Ectodermal cell (in vitro differentiated cells): ENCODE measurements around the gene KYNU.

Experiments
- H3K27ac ChIP-seq: 2 replicates; pipeline ENCODE4 v1.7.0; 2013; ENCODE audit warnings: mild to moderate bottlenecking, low read depth, low read length; ENCODE audit not compliant: insufficient read depth, poor library complexity, severe bottlenecking
- H3K27me3 ChIP-seq: 2 replicates; pipeline ENCODE4 v1.7.0; 2013; ENCODE audit warnings: mild to moderate bottlenecking, low read length; ENCODE audit not compliant: insufficient read depth, control insufficient read depth, poor library complexity, severe bottlenecking
- H3K36me3 ChIP-seq: one replicate; pipeline ENCODE4 v1.7.0; 2013; ENCODE audit warnings: low read length; ENCODE audit not compliant: control insufficient read depth, insufficient read depth
- H3K4me1 ChIP-seq: one replicate; pipeline ENCODE4 v1.7.0; 2013; ENCODE audit warnings: low read length; ENCODE audit not compliant: control insufficient read depth, insufficient read depth
- H3K4me3 ChIP-seq: 2 replicates; pipeline ENCODE4 v1.7.0; 2013; ENCODE audit warnings: low read depth, low read length, control low read depth; ENCODE audit not compliant: insufficient read depth
- H3K9me3 ChIP-seq: 2 replicates; pipeline ENCODE4 v1.7.0; 2013; ENCODE audit warnings: mild to moderate bottlenecking, low read length, moderate library complexity; ENCODE audit not compliant: control insufficient read depth
- WGBS, 2 experiments: methylation state at CpG; one replicate each; pipeline ENCODE4 v1.1.7; 2013; ENCODE audit warnings: missing lambda C conversion rate in 2 of 2; 5-methylcytosine and 5-hydroxymethylcytosine counted together

KYNU gene

DNA sequence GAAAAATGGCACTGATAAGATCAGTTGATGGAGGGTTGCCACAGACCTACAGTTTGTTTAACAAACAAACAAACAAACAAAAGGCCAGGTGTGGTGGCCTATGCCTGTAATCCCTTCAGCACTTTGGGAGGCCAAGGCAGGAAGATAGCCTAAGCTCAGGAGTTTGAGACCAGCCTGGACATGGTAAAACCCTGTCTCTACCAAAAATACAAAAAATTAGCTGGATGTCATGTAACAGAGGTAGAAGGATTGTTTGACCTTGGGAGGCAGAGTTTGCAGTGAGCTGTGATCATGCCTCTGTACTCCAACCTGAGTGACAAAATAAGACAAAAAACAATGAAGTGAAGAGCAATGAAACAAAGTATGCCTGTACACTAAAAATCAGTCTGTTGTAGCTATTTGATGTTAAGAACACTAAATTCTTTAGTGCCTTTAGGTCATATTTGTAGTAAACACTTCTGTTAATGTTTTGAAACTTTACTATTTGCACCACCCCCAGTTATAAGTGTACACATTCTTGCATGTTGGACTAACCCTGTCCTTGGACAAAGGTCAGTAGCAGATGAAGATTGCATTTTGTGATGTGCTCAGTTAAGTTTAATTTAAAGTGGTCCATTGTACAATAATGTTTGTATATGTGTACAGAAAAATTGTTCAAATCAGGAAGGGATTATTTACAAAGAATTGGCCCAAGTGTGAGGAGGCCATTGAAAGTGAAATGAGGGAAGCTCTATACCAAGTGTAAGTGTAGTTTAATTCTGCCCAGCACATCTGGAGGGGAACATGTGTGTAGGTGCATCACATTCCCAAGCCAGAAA is 73.9 kb downstream of the KYNU start:
- Histone ChIP-seq H3K27ac (no peak overlapping the region), H3K4me1 (no peaks in the 10 kb centered on the region), H3K9me3 (no peaks in the 10 kb centered on the region), H3K27me3 (no peaks in the 10 kb centered on the region), H3K4me3 (no peak overlapping the region), H3K36me3 (no peaks in the 10 kb centered on the region)

GRCh38 chr2:142952018-142952417 is 74.6 kb downstream of the KYNU start:
- Histone ChIP-seq H3K27ac (no peak overlapping the region), H3K36me3 (no peaks in the 10 kb centered on the region), H3K9me3 (no peaks in the 10 kb centered on the region), H3K4me1 (no peaks in the 10 kb centered on the region), H3K4me3 (no peak overlapping the region), H3K27me3 (no peaks in the 10 kb centered on the region)
- 92 to 96% methylated on average over 3 of the region's 3 CpGs for WGBS, 2 experiments

- Histone ChIP-seq H3K4me1 (no peaks in the 10 kb centered on the region), H3K27ac (no peak overlapping the region), H3K4me3 (no peak overlapping the region), H3K9me3 (no peaks in the 10 kb centered on the region), H3K36me3 (no peaks in the 10 kb centered on the region), H3K27me3 (no peaks in the 10 kb centered on the region)
- 86 to 97% methylated on average over 6 of the region's 6 CpGs for whole genome bisulfite sequencing, 2 experiments
Observed at GRCh38 chr2:142952793-142953494, 75.5 kb downstream of the KYNU start.

DNA sequence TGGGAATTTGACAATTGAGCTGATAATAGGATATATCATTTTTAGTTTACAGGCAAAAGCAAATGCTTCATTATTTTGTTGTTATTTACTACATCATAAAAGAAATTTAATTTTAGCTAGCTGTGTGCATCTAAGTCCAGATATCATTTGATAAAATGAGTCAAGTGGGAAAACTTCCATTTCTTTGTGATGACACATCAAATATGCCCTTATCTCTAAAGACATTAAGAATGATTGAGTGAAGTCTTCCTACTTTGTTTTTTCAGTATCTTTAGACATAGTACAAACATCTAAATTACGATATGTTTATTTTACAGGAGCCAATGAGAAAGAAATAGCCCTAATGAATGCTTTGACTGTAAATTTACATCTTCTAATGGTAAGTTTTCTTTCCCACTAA is 77.0 kb downstream of the KYNU start:
- WGBS, 2 experiments: 100% methylated on average over 1 of the region's 1 CpG; no CpG with 5 or more reads in 1 of the 2 experiments
- Histone ChIP-seq H3K36me3 (no peaks in the 10 kb centered on the region), H3K4me3 (no peak overlapping the region), H3K27me3 (no peaks in the 10 kb centered on the region), H3K4me1 (no peaks in the 10 kb centered on the region), H3K27ac (no peak overlapping the region), H3K9me3 (no peaks in the 10 kb centered on the region)

GRCh38 chr2:142957144-142957543 is 79.7 kb downstream of the KYNU start:
- 78 to 100% methylated on average over 1 of the region's 1 CpG for WGBS, 2 experiments
- Histone ChIP-seq H3K9me3 (no peaks in the 10 kb centered on the region), H3K4me1 (no peaks in the 10 kb centered on the region), H3K4me3 (no peak overlapping the region), H3K36me3 (no peaks in the 10 kb centered on the region), H3K27ac (no peak overlapping the region), H3K27me3 (no peaks in the 10 kb centered on the region)

DNA sequence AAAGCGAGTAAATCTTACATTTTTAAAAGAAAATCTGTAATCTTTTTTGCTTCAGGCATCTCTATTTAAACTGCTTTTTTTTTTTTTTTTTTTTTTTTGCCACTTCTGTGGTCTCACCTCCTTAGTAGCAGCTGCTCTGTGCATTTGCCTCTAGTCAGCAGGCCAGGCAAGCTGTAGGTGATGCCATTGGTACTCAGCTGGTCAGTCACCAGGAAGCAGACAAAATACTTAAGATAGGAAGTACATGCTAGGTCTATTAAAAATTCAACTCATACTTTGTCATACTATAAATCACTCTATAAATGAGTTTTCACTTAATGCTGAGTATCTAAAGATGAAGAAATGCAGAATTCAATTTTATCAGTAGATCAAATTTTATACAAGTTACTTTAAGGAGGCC is 83.7 kb downstream of the KYNU start:
- no peaks in the 10 kb centered on the region for H3K4me1 ChIP-seq
- whole genome bisulfite sequencing, 2 experiments: 69 to 95% methylated on average over 1 of the region's 1 CpG
- no peaks in the 10 kb centered on the region for H3K27me3 ChIP-seq
- no peak overlapping the region for H3K27ac ChIP-seq
- H3K4me3 ChIP-seq: no peak overlapping the region
- no peaks in the 10 kb centered on the region for H3K9me3 ChIP-seq
- H3K36me3 ChIP-seq: no peaks in the 10 kb centered on the region

- no peaks in the 10 kb centered on the region for H3K27me3 ChIP-seq
- 86% methylated on average over 1 of the region's 1 CpG; no CpG with 5 or more reads in 1 of the 2 experiments for WGBS, 2 experiments
- H3K4me3 ChIP-seq: no peak overlapping the region
- no peaks in the 10 kb centered on the region for H3K4me1 ChIP-seq
- no peak overlapping the region for H3K27ac ChIP-seq
- H3K36me3 ChIP-seq: no peaks in the 10 kb centered on the region
- no peaks in the 10 kb centered on the region for H3K9me3 ChIP-seq
Observed at GRCh38 chr2:142965443-142965842, 88.0 kb downstream of the KYNU start.

GRCh38 chr2:142966284-142966683 is 88.8 kb downstream of the KYNU start:
- Histone ChIP-seq H3K4me1 (no peaks in the 10 kb centered on the region), H3K36me3 (no peaks in the 10 kb centered on the region), H3K4me3 (no peak overlapping the region), H3K9me3 (no peaks in the 10 kb centered on the region), H3K27ac (no peak overlapping the region), H3K27me3 (no peaks in the 10 kb centered on the region)

DNA sequence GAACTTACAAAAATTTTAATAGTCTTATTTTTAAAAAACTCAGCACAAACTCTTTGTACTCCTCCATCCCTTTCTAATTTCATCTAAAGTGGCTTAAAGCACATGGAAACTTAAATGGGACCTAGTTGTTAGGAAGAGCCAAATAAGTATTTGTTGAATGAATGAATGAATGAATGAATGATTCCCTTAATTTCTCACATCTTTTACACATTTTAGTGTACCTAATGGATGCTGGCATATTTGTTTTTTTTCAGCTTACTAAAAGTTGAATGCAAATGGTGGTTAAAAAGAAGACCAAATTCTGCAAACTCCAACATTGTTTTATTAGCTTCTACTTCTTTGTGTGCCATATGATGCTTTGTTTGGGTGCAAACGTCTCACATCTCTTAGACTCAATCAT is 89.6 kb downstream of the KYNU start:
- H3K4me3 ChIP-seq: no peak overlapping the region
- no peak overlapping the region for H3K27ac ChIP-seq
- no peaks in the 10 kb centered on the region for H3K27me3 ChIP-seq
- H3K4me1 ChIP-seq: no peaks in the 10 kb centered on the region
- no peaks in the 10 kb centered on the region for H3K9me3 ChIP-seq
- WGBS, 2 experiments: no CpG with 5 or more reads among the region's 1 CpG
- H3K36me3 ChIP-seq: no peaks in the 10 kb centered on the region

DNA sequence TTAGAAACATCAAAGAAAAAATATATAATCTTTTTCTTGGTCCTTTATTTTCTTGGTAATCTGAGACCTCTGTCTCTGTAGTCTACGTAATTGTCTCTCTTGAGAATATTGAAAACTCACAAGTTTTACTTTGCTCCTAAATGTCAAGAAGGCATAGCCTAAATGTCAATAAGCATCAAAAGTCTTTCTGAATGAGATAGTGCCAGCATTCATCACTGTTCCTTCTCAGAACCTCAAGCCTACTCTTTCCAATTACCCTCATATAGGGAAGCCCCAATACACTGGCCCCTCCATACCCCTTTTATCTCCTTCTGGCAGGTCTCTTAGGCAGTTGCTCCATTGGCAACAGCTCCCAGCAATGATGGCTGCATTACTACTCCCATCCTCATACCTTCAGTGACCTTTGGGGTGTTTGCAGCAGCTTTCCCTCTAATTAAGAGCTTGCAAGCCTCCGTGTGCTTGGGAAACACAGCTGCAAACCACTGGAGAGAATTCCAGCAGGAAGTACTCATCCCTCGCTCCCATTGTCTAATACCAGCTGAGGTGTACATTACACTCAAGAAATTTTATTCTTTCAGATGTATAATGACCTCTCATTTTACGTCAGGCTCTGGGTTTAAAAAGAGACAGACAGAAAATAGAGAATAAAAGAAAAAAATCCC is 95.8 kb downstream of the KYNU start:
- H3K4me1 ChIP-seq: no peaks in the 10 kb centered on the region
- no peaks in the 10 kb centered on the region for H3K9me3 ChIP-seq
- no peak overlapping the region for H3K27ac ChIP-seq
- no peak overlapping the region for H3K4me3 ChIP-seq
- 72 to 75% methylated on average over 3 of the region's 4 CpGs for WGBS, 2 experiments
- H3K36me3 ChIP-seq: no peaks in the 10 kb centered on the region
- H3K27me3 ChIP-seq: no peaks in the 10 kb centered on the region
